HG03439 (cell line): ENCODE measurements around the gene CFAP53.

Experiments
- ATAC-seq: cut with Tn5 transposase; IDR thresholded peaks from one replicate; pipeline ENCODE4 v1.9.1; 2021; ENCODE audit warnings: mild to moderate bottlenecking, moderate library complexity; ENCODE audit not compliant: unreplicated experiment

CFAP53 gene

DNA sequence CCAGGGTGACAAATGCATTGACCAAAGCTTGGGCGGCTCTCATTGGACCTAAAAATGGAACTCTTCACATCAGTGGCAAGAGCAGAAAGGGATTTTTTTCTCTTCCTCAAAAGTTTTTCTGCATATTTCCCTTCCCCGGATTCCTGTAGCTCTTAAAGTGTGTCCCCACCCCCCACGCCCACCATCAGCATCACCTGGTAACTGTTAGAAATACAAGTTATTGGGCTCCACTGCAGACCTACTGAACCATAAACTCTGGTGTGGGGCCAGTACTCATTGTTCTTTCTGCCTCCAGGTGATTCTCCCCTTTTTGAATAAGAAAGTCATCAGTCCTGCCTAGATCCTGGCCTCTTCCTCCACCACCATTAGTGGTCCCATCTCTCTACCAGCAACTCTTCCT, 70.0 kb downstream of the CFAP53 start:
- ATAC-seq: no peak

DNA sequence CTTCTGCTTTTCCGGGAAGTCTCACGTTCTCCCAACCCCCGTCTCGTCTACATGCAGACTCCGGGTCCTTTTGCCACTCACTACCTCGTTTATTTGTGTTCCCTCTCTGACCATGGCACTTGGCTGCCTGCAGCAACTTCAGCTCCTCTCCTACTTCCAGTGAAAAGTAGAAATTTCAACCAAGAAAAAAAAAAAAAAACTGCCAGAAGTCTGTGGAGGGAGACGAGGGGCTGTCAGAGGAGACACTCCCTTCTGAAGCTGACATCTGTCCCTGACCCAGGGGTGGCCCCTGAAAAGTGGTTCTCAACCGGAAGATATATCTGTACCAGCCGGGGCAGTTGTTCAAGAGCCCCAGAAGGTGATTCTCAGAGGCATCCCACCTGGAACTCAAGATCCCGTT, 70.6 kb downstream of the CFAP53 start:
- ATAC-seq: no peak

DNA sequence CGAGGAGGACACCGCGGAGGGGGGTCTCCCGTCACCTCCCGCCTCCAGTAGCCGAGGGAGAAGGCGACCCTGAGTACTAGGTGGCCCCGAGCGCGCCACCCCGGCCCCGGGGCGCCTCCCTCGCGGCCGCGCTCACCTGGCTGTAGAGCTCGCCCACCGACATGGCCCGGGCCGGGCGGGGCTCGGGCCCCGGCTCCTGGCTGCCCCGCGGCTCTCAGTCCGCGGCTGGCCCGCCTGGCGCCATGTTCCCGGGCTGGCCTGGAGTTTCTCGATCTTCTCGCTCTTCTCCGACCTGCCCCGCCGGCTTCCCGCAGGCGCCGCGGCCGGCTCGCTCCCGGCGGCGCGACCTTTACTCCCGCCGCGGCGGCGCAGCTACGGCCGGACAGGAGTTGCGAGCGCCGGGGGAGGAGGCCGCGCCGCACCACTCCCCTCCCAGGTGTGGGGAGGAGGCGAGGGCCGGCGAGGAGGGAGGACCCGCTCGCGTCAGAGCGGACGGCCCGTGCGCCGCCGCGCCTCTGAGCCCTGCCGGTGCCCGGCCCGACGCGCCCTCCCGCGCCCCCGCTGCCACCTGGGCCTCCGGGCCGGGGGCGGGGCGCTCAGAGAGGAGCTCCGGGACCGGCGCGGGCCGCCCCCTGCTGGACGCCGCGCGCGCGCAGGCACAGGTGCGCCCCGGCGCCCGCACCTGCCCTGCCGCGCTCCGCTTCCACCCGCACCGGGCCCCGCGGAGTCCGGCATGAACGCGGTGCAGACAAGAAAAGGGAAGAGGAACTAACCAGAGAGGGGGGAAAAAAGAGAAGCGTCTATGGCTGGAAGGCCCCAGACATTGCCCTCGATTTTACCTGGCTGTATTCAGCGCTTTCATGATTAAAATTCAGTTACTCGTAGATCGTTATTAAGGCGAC, 71.4 kb downstream of the CFAP53 start, which contains the start of gene MYO5B:
Gene MYO5B, minus strand, starts transcription at position 517 of the 902 bp plus-strand sequence. Its CDS starts 354 bp downstream, at position 163.
- peak; percentile 74 for ATAC-seq

- peak; percentile 7 for ATAC-seq
Observed at GRCh38 chr18:50193796-50194630, 72.3 kb downstream of the CFAP53 start.

GRCh38 chr18:50192995-50193795, 73.1 kb downstream of the CFAP53 start:
- ATAC-seq: no peak

DNA sequence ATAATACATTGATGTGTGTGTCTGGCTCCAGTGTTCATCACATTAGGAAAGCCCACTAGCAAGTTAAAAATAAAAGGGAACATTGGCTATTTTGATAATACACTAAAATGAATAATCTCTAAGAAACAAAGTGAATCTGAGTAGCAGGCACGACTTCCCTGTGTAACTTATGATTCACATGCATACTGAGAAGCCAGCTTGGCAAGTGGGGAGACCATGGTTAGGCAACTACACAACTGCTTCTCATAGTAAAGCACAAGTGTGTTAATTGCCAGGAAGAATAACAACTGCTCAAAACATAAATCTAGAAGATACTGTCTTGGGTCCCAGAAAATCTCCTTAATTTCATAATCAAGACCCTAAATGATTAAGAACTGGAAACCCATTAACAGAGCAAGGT, 75.4 kb downstream of the CFAP53 start:
- no peak for ATAC-seq

DNA sequence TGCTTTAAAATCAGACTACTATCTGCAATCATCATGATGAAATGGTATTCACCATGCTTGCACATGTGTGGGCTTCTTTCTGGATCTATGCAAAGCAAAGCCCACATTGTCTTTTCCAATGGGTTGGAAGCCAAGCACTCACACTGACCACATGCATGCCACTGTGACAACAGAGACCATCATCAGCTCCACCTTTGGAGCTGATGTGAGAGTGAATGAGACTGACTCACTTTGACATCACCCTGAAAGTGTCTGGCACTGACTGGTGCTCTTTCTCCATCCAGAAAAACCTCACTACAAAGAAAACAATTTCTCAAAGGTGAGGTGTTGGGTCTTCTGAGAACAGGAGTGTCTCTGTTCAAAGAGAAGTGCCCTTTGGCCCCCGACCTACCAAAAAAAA, 76.1 kb downstream of the CFAP53 start:
- no peak for ATAC-seq

- ATAC-seq: no peak
Observed at GRCh38 chr18:50189160-50189559, 77.1 kb downstream of the CFAP53 start.

- no peak for ATAC-seq
Observed at GRCh38 chr18:50188652-50189051, 77.6 kb downstream of the CFAP53 start.

DNA sequence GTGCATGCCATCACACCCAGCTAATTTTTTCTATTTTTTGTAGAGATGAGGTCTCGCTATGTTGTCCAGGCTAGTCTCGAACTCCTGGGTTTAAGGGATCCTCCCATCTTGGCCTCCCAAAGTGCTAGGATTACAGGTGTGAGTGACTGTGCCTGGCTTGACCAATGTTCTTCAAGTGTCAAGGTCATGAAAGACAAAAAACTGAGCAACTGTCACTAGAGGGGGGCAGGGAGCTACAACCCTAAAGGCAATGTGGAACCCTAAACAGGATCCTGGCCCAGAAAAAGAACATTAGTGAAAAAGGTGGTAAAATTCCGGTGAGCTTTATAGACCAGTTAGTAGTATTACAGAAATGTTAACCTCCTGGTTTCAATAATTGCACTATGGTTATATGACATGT, 78.6 kb downstream of the CFAP53 start:
- ATAC-seq: no peak

GRCh38 chr18:50186385-50186784, 79.9 kb downstream of the CFAP53 start:
- no peak for ATAC-seq

GRCh38 chr18:50183556-50183955, 82.7 kb downstream of the CFAP53 start:
- ATAC-seq: no peak

DNA sequence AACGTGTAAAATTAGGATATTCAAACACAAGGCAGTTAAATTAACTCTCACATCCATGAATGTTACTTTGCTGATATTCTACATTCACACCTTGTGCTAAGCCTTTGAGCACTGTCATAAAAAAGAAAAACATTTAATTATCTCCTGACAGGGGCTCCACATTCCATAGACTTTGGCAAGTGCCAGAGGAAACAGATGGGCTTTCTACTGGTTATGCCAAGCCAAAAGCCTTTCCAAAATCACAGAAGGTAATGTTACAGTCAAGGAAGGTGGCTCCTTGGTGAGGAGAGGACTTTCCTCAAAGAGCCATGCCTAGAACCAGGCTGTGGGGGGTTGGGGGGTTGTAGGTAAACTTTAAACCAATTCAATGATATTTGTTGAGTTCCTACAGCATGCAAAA, 83.8 kb downstream of the CFAP53 start:
- no peak for ATAC-seq

- ATAC-seq: no peak
Observed at GRCh38 chr18:50181590-50181989, 84.7 kb downstream of the CFAP53 start.

- no peak for ATAC-seq
Observed at GRCh38 chr18:50179465-50179864, 86.8 kb downstream of the CFAP53 start.

- ATAC-seq: no peak
Observed at GRCh38 chr18:50177294-50177992, 88.9 kb downstream of the CFAP53 start.
